Tongue (tissue), 2 donors: Measurements from ENCODE around the gene MAFG. TPM values are rescaled to one million over a fixed set of nuclear protein-coding genes. Genes with fewer than 3 reads are reported as not detected.

Experiments
- DNase-seq: peaks from one replicate; pipeline ENCODE4 v3.0.0-alpha.2; 2015
- total RNA-seq: library from RNA; depleted of rRNA; stranded (reverse); fragments of >200 nt; gene quantifications from one replicate; pipeline ENCODE4 v1.2.3, GENCODE V29; 2014

MAFG gene
- total RNA-seq, 1 donor from 2014 or later: 15.3 TPM

DNA sequence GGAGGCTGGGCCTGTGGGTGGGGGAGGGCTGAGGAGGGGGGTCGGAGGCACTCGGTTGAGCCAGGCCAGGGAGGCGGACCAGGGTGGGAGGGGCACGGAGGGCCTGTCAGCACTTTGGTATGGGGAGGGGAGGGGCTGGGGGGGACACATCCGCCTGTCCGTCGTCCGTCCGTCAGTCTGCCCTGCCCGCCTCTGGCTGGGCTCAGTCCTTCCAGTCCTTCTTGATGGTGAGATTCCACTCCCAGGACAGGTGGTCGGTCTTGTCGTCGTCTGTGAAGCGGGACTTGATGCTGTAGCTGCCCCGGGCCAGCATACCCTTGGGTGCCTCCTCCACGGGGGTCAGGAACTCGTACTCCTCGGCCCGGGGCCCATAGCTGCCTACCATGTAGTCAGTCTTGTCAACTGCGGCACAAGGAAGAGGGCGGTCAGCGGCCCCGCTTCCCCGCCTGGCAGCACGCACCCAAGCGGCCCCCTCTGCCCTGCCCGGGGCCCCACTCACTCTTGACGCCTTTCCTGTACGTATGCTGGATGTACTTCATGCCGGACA, 58.8 kb downstream of the MAFG start:
- peak; percentile 46 for DNase-seq

Other genes with a start within 250 kb of the MAFG start
- 32.1 TPM for gene ARL16, start 243.9 kb downstream of the MAFG start, total RNA-seq
- gene HGS, start 243.7 kb downstream of the MAFG start, total RNA-seq: 31.7 TPM
- gene MRPL12, start 224.4 kb downstream of the MAFG start, total RNA-seq: 12.2 TPM
- 10.6 TPM for gene SLC25A10, start 215.5 kb downstream of the MAFG start, total RNA-seq
- not detected for gene GCGR, start 123.6 kb downstream of the MAFG start, total RNA-seq
- 111 TPM for gene MCRIP1, start 94.4 kb downstream of the MAFG start, total RNA-seq
- 11.9 TPM for gene PPP1R27, start 92.7 kb downstream of the MAFG start, total RNA-seq
- gene P4HB, start 67.2 kb downstream of the MAFG start, total RNA-seq: 389 TPM
- gene ARHGDIA, start 56.4 kb downstream of the MAFG start, total RNA-seq: 78.2 TPM
- gene ALYREF, start 36.1 kb downstream of the MAFG start, total RNA-seq: 80.6 TPM
- 144 TPM for gene ANAPC11, start 36.0 kb downstream of the MAFG start, total RNA-seq
- gene NPB, start 25.5 kb downstream of the MAFG start, total RNA-seq: 1.0 TPM
- gene PCYT2, start 16.3 kb downstream of the MAFG start, total RNA-seq: 10.5 TPM
- 9.1 TPM for gene SIRT7, start 9.6 kb downstream of the MAFG start, total RNA-seq
- 60.1 TPM for gene PYCR1, start 9.6 kb upstream of the MAFG start, total RNA-seq
- 51.9 TPM for gene MYADML2, start 19.5 kb upstream of the MAFG start, total RNA-seq
- 1.9 TPM for gene NOTUM, start 33.5 kb upstream of the MAFG start, total RNA-seq
- gene ASPSCR1, start 49.9 kb upstream of the MAFG start, total RNA-seq: 21.7 TPM
- gene CENPX, start 95.1 kb upstream of the MAFG start, total RNA-seq: 31.2 TPM
- 8.5 TPM for gene LRRC45, start 95.6 kb upstream of the MAFG start, total RNA-seq
- 7.4 TPM for gene RAC3, start 103.9 kb upstream of the MAFG start, total RNA-seq
- 36.7 TPM for gene DCXR, start 110.0 kb upstream of the MAFG start, total RNA-seq
- 35.7 TPM for gene RFNG, start 124.1 kb upstream of the MAFG start, total RNA-seq
- 70.5 TPM for gene GPS1, start 124.2 kb upstream of the MAFG start, total RNA-seq
- gene DUS1L, start 138.1 kb upstream of the MAFG start, total RNA-seq: 45.1 TPM
- 33.8 TPM for gene FASN, start 170.5 kb upstream of the MAFG start, total RNA-seq